ENCODE data around the gene PCID2. TPM values are rescaled to one million over a fixed set of nuclear protein-coding genes. Genes with fewer than 3 reads are reported as not detected.

PCID2 gene
- polyA plus RNA-seq, 4 donors: 47.9 to 72.3 (median 64.1) TPM

- DNase-seq (ENCODE audit: low read depth in 4 of 4, low spot score in 2 of 4): no peak
Measured at GRCh38 chr13:113190181-113190580, 18.3 kb downstream of the PCID2 start.

GRCh38 chr13:113187883-113188665, 20.4 kb downstream of the PCID2 start:
- no peak for DNase-seq (ENCODE audit: low read depth in 4 of 4, low spot score in 2 of 4)

- no peak for DNase-seq (ENCODE audit: low read depth in 4 of 4, low spot score in 2 of 4)
Measured at GRCh38 chr13:113187263-113187669, 21.2 kb downstream of the PCID2 start.

GRCh38 chr13:113186061-113186900, 22.2 kb downstream of the PCID2 start:
- DNase-seq (ENCODE audit: low read depth in 4 of 4, low spot score in 2 of 4): no peak

GRCh38 chr13:113184568-113185440, 23.7 kb downstream of the PCID2 start:
- no peak for DNase-seq (ENCODE audit: low read depth in 4 of 4, low spot score in 2 of 4)

GRCh38 chr13:113183450-113184129, 24.9 kb downstream of the PCID2 start:
- no peak for DNase-seq (ENCODE audit: low read depth in 4 of 4, low spot score in 2 of 4)

- no peak for DNase-seq (ENCODE audit: low read depth in 4 of 4, low spot score in 2 of 4)
Measured at GRCh38 chr13:113182046-113182445, 26.4 kb downstream of the PCID2 start.

GRCh38 chr13:113179374-113180230, 28.9 kb downstream of the PCID2 start:
- DNase-seq (ENCODE audit: low read depth in 4 of 4, low spot score in 2 of 4): no peak

GRCh38 chr13:113178896-113179167, 29.6 kb downstream of the PCID2 start:
- DNase-seq (ENCODE audit: low read depth in 4 of 4, low spot score in 2 of 4): no peak

GRCh38 chr13:113178070-113178895, 30.2 kb downstream of the PCID2 start:
- DNase-seq (ENCODE audit: low read depth in 4 of 4, low spot score in 2 of 4): no peak

GRCh38 chr13:113176822-113177221, 31.6 kb downstream of the PCID2 start:
- no peak for DNase-seq (ENCODE audit: low read depth in 4 of 4, low spot score in 2 of 4)

GRCh38 chr13:113176280-113176679, 32.2 kb downstream of the PCID2 start:
- DNase-seq (ENCODE audit: low read depth in 4 of 4, low spot score in 2 of 4): no peak

- no peak for DNase-seq (ENCODE audit: low read depth in 4 of 4, low spot score in 2 of 4)
Measured at GRCh38 chr13:113172419-113172926, 36.0 kb downstream of the PCID2 start.

- no peak for DNase-seq (ENCODE audit: low read depth in 4 of 4, low spot score in 2 of 4)
Measured at GRCh38 chr13:113171250-113172125, 37.0 kb downstream of the PCID2 start.

- DNase-seq (ENCODE audit: low read depth in 4 of 4, low spot score in 2 of 4): no peak
Measured at GRCh38 chr13:113170511-113170910, 38.0 kb downstream of the PCID2 start.

- no peak for DNase-seq (ENCODE audit: low read depth in 4 of 4, low spot score in 2 of 4)
Measured at GRCh38 chr13:113169277-113170272, 38.9 kb downstream of the PCID2 start.

Measured in left renal cortex interstitium (tissue), 4 donors.